MM.1S (cell line): Measurements from ENCODE around the gene ACKR3.

Source experiments
- EZH2 ChIP-seq: fragments of 300-600 bp; sonication (generic); optimal IDR thresholded peaks from 2 replicates; pipeline ENCODE3; 2017; ENCODE audit warnings: low read depth, mild to moderate bottlenecking, antibody characterized with exemption, low read length, mixed read lengths
- EZH2phosphoT487 ChIP-seq: fragments of 300-600 bp; sonication (generic); IDR thresholded peaks from 2 replicates; pipeline ENCODE4 v1.6.1; 2018; ENCODE audit warnings: antibody characterized with exemption, low read length
- TF ChIP-seq, protein P1 (sequence below): fragments of 300-600 bp; sonication (generic); IDR thresholded peaks from 2 replicates; pipeline ENCODE4 v1.5.1; 2016; ENCODE audit warnings: antibody characterized with exemption, low read length, mixed read lengths

DNA sequence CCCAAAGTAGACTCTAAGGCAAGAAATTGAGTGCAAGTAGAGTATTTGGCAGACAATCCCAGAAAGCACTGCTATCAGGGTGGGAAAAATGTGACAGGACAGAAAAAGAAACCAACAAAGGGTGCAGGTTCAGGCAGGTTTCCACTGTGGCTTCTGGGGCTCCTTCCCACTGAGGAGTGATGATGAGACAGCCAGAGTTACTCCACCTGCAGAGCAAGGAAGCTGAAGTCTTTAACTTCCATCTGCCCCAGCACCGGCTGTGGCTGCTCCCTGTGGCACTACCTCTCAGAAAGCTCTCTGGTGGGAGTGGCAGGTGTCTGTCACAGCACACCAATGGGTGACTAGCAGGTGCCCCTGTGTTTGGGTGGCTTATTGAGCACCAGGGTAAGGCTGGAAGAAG lies 37.6 kb upstream of the ACKR3 start:
- TF ChIP-seq, protein P1, sequence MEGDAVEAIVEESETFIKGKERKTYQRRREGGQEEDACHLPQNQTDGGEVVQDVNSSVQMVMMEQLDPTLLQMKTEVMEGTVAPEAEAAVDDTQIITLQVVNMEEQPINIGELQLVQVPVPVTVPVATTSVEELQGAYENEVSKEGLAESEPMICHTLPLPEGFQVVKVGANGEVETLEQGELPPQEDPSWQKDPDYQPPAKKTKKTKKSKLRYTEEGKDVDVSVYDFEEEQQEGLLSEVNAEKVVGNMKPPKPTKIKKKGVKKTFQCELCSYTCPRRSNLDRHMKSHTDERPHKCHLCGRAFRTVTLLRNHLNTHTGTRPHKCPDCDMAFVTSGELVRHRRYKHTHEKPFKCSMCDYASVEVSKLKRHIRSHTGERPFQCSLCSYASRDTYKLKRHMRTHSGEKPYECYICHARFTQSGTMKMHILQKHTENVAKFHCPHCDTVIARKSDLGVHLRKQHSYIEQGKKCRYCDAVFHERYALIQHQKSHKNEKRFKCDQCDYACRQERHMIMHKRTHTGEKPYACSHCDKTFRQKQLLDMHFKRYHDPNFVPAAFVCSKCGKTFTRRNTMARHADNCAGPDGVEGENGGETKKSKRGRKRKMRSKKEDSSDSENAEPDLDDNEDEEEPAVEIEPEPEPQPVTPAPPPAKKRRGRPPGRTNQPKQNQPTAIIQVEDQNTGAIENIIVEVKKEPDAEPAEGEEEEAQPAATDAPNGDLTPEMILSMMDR: no peak
- TF ChIP-seq EZH2 (no peak), EZH2phosphoT487 (no peak)
